ENCODE results near the gene BABAM2.
"Not testable (repeated sequence)": the region's sequence is repeated elsewhere in the genome, so short reads cannot be mapped to it uniquely, and the experiment has no call there.

BABAM2 gene

DNA sequence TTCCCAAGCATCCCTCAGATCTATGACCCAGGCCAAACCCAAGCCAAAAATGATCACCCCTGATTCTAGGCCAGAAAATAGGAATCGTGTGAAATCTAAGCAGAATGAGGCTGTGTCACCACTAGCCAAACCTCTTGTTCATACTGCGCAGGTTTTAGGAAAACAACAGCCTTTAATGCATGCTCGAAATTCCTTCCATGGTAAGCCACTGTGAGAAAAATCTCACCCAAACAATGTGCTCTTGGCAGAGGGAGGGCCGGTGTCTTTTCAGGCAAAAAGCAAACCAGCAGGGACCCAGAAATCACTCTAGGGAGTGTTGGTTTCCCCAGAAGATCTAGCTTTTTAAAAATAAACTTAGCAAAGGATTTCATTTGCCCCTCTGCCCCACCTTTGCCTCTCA lies 430.9 kb downstream of the BABAM2 start:
- DNase-seq = no peak

DNA sequence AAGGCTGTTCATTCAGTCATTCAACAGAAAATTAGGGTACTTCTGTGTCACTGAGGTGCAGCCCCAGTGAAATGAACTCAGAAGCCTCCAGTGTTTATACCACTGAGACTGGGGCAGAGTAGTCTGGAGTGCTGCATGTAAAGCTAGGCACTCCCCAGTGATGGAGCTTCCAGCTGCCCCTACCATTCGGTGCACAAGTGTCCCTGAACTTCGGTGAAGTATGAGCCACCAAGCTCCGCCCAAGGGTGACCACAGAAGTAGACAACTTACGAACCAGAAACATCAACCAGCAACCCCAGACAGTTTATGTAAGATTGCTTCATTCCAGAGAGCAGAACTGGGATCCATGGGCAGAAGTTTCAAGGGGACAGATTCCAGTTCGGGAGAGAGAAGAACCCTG lies 431.5 kb downstream of the BABAM2 start:
- DNase-seq = no peak

DNA sequence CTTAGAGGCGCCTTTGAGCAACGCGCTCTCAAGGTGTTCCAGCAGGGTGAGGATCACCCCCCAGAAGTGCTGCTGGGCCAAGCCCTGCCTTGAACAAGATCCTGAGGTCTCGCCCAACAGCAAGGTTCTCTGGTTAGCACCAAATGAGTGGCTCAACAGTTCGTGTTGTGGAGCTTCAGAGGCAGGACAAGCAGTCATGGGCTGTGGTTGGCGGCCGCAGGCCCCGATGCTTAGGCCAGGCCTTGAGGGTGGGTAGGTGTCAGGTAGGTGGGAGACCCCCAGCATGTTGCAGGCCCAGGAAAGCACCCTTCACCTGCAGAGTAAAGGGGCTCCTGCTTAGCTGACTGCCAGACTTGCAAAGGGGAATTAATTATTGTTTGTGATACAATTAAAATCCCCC lies 431.9 kb downstream of the BABAM2 start:
- no peak for DNase-seq

GRCh38 chr2:28322981-28323396 lies 432.5 kb downstream of the BABAM2 start:
- no peak for DNase-seq

DNA sequence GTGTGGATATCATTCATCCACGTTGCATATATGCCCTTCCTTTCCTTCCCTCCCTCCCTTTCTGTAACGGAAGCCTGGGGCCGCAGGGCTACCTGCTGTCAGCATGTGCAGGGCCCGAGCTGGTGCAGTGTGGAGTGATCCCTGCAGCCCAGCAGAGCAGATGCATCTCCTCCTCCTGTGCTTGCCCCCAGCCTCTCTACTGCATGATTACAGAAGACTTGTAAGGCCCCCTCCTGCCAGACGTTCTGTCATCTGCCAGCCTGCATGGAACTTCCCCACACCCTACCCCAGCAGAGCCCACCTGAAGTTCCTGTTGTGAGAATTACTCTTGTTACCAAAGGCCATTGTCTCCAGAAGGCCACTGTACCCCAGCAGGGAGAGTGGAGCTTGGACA lies 434.6 kb downstream of the BABAM2 start:
- no peak for DNase-seq

GRCh38 chr2:28325567-28326468 lies 435.3 kb downstream of the BABAM2 start:
- DNase-seq = no peak

- no peak for DNase-seq
Observed at GRCh38 chr2:28326469-28326805, 435.9 kb downstream of the BABAM2 start.

- DNase-seq = no peak
Observed at GRCh38 chr2:28326881-28327505, 436.5 kb downstream of the BABAM2 start.

- no peak for DNase-seq
Observed at GRCh38 chr2:28327581-28327955, 437.0 kb downstream of the BABAM2 start.

- DNase-seq = no peak
Observed at GRCh38 chr2:28327956-28328922, 437.7 kb downstream of the BABAM2 start.

- DNase-seq = no peak
Observed at GRCh38 chr2:28329184-28329583, 438.7 kb downstream of the BABAM2 start.

- not testable (repeated sequence) for DNase-seq
Observed at GRCh38 chr2:28330722-28331121, 440.2 kb downstream of the BABAM2 start.

DNA sequence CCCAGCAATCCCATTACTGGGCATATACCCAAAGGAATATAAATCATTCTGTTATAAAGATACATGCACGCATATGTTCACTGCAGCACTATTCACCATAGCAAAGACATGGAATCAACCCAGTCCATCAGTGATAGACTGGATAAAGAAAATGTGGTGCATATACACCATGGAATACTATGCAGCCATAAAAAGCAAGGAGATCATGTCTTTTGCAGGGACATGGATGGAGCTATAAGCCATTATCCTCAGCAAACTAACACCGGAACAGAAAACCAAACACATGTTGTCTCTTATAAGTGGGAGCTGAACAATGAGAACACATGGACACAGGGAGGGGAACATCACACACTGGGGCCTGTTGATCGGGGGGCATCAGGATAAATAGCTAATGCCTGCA lies 441.3 kb downstream of the BABAM2 start:
- not testable (repeated sequence) for DNase-seq

DNA sequence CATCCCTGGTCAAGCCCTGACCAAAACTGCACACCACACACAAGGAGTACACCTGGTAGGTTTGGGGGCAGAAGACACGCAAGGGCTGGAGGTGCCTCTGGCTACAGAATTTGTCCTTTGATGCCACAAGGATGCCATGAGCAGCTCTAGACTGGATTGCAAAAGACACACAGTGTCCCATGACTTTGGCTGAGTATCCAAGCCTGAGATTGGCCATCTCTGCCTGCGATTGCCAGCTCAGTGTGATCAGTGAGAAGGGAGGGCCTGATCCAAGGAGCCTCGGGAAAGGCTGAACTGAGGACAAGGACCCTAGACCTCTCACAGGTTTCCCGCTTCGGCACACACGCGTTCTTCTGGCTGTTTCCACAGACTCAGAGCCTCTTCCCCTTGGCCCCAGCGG lies 442.2 kb downstream of the BABAM2 start:
- DNase-seq = no peak

GRCh38 chr2:28333606-28334526 lies 443.3 kb downstream of the BABAM2 start:
- no peak for DNase-seq

DNA sequence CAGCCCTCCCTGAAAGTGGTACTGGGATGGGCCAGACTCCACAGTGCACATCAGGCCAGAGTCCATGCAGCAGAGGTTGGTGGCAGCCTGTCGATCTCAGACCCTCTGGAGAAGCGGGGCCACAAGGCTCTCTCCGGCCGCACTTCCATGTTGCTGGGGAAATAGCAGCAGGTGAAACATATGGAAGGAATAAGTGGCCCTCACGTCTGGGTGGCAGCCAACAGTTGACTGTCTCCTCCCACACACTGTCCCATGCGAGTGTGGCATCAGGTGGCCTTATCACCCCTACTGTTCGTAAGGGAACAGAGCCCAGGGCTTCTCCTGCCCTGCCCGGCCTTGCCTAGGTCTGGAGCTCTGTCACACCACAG lies 444.0 kb downstream of the BABAM2 start:
- no peak for DNase-seq

GRCh38 chr2:28335265-28335664 lies 444.7 kb downstream of the BABAM2 start:
- not testable (repeated sequence) for DNase-seq

DNA sequence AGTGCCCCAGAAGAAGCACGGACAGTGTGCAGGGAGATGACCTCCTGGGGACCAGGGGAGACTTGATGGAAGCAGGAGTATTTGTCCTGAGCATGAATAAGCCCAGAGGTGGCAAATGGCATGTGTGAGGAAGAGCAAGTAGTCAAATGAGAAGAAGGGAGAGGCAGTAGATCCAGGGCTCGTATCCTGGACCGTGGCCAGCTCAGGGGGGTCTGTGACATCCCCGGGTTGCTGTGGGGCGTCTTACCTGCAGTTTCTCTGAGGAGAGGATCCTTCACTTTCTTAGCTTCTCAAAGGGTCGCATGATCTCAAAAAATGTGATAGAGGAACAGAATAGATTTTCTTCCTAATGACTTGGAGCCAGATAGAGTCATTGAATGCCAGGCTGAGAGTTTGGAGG lies 445.1 kb downstream of the BABAM2 start:
- DNase-seq = no peak

GRCh38 chr2:28336264-28336980 lies 445.9 kb downstream of the BABAM2 start:
- DNase-seq = no peak

GRCh38 chr2:28336982-28337627 lies 446.6 kb downstream of the BABAM2 start:
- no peak for DNase-seq
